ENCODE data around the gene EEF1A2. TPM values are rescaled to one million over a fixed set of nuclear protein-coding genes. Genes with fewer than 3 reads are reported as not detected.

The EEF1A2 gene
- total RNA-seq, 6 experiments from 2014 or later: 1.1 to 7.2 (median 1.7) TPM

- Mint-ChIP-seq H3K27me3 (ENCODE audit: insufficient read depth) (peaks cover 33% of the 10 kb centered on the region), H3K27ac (no peak overlapping the region), H3K4me1 (ENCODE audit: low read depth) (no peaks in the 10 kb centered on the region), H3K36me3 (ENCODE audit: low read depth) (no peaks in the 10 kb centered on the region), H3K4me3 (no peak overlapping the region), H3K9me3 (no peaks in the 10 kb centered on the region)
- TF ChIP-seq CTCF (IDR thresholded peaks at IDR 0.05): no peak
- no peak for DNase-seq
Observed at GRCh38 chr20:63478346-63479302, 20.3 kb downstream of the EEF1A2 start.

- Mint-ChIP-seq H3K36me3 (ENCODE audit: low read depth) (no peaks in the 10 kb centered on the region), H3K9me3 (no peaks in the 10 kb centered on the region), H3K27ac (no peak overlapping the region), H3K4me3 (no peak overlapping the region), H3K4me1 (ENCODE audit: low read depth) (no peaks in the 10 kb centered on the region), H3K27me3 (ENCODE audit: insufficient read depth) (peaks cover 33% of the 10 kb centered on the region)
- DNase-seq: no peak
- TF ChIP-seq CTCF (IDR thresholded peaks at IDR 0.05): no peak
Observed at GRCh38 chr20:63477944-63478343, 20.9 kb downstream of the EEF1A2 start.

GRCh38 chr20:63477061-63477616, 21.7 kb downstream of the EEF1A2 start:
- no peak for DNase-seq
- H3K9me3 Mint-ChIP-seq: no peaks in the 10 kb centered on the region
- no peak overlapping the region for H3K27ac Mint-ChIP-seq
- H3K4me3 Mint-ChIP-seq: no peak overlapping the region
- H3K4me1 Mint-ChIP-seq (ENCODE audit: low read depth): no peaks in the 10 kb centered on the region
- TF ChIP-seq CTCF (IDR thresholded peaks at IDR 0.05): no peak
- H3K27me3 Mint-ChIP-seq (ENCODE audit: insufficient read depth): peaks cover 30% of the 10 kb centered on the region
- no peaks in the 10 kb centered on the region for H3K36me3 Mint-ChIP-seq (ENCODE audit: low read depth)

- DNase-seq: peak; percentile 19
- Mint-ChIP-seq H3K9me3 (no peaks in the 10 kb centered on the region), H3K27ac (no peak overlapping the region), H3K27me3 (ENCODE audit: insufficient read depth) (peaks cover 22% of the 10 kb centered on the region), H3K4me1 (ENCODE audit: low read depth) (no peaks in the 10 kb centered on the region), H3K4me3 (no peak overlapping the region), H3K36me3 (ENCODE audit: low read depth) (no peaks in the 10 kb centered on the region)
- no peak for TF ChIP-seq CTCF (IDR thresholded peaks at IDR 0.05)
Observed at GRCh38 chr20:63475209-63475608, 23.7 kb downstream of the EEF1A2 start.

- Mint-ChIP-seq H3K4me1 (ENCODE audit: low read depth) (no peaks in the 10 kb centered on the region), H3K27me3 (ENCODE audit: insufficient read depth) (peaks cover 22% of the 10 kb centered on the region), H3K4me3 (no peak overlapping the region), H3K27ac (no peak overlapping the region), H3K36me3 (ENCODE audit: low read depth) (no peaks in the 10 kb centered on the region), H3K9me3 (no peaks in the 10 kb centered on the region)
- no peak for DNase-seq
- no peak for TF ChIP-seq CTCF (IDR thresholded peaks at IDR 0.05)
Observed at GRCh38 chr20:63473555-63474449, 25.1 kb downstream of the EEF1A2 start.

Measured in HFFc6 (cell line).